Trophoblast cell (in vitro differentiated cells and primary cell): Measurements from ENCODE around the gene HIBCH.

ENCODE experiments used
- DNase-seq, 2 donors: peaks; one replicate each; pipeline ENCODE4 v3.0.0-alpha.2; 2016
- H2AFZ ChIP-seq: 2 replicates; pipeline ENCODE4 v1.6.1; 2013; ENCODE audit warnings: low read length, moderate library complexity, mild to moderate bottlenecking; ENCODE audit not compliant: insufficient read depth, poor library complexity
- H2AK5ac ChIP-seq: 2 replicates; pipeline ENCODE4 v1.6.1; 2013; ENCODE audit warnings: mild to moderate bottlenecking, low read length
- H2BK120ac ChIP-seq: 2 replicates; pipeline ENCODE4 v1.6.1; 2013; ENCODE audit warnings: low read length, mild to moderate bottlenecking, moderate library complexity; ENCODE audit not compliant: insufficient read depth, poor library complexity
- H2BK12ac ChIP-seq: 2 replicates; pipeline ENCODE4 v1.6.1; 2013; ENCODE audit warnings: mild to moderate bottlenecking, low read length, moderate library complexity
- H2BK5ac ChIP-seq: 2 replicates; pipeline ENCODE4 v1.6.1; 2013; ENCODE audit warnings: low read length, low read depth, moderate library complexity, mild to moderate bottlenecking; ENCODE audit not compliant: poor library complexity
- H3K14ac ChIP-seq: 2 replicates; pipeline ENCODE4 v1.6.1; 2013; ENCODE audit warnings: mild to moderate bottlenecking, low read length
- H3K18ac ChIP-seq: 2 replicates; pipeline ENCODE4 v1.6.1; 2013; ENCODE audit warnings: mild to moderate bottlenecking, low read length
- H3K23ac ChIP-seq: 2 replicates; pipeline ENCODE4 v1.6.1; 2013; ENCODE audit warnings: low read length
- H3K27ac ChIP-seq: 2 replicates; pipeline ENCODE4 v1.5.1; 2013; ENCODE audit warnings: low read depth, mild to moderate bottlenecking, inconsistent platforms, low read length, moderate library complexity
- H3K27me3 ChIP-seq: 2 replicates; pipeline ENCODE4 v1.6.1; 2013; ENCODE audit warnings: inconsistent platforms, mild to moderate bottlenecking, low read length, moderate library complexity; ENCODE audit not compliant: insufficient read depth
- H3K36me3 ChIP-seq, 2 experiments: 1 replicate in 1 of 2; 2 replicates in 1 of 2; pipeline ENCODE4 v1.6.1; 2013; ENCODE audit warnings: low read length in 2 of 2, mild to moderate bottlenecking in 2 of 2, moderate library complexity in 1 of 2; ENCODE audit not compliant: insufficient read depth in 2 of 2, control insufficient read depth in 1 of 2
- H3K4ac ChIP-seq: 2 replicates; pipeline ENCODE4 v1.6.1; 2013; ENCODE audit warnings: low read depth, mild to moderate bottlenecking, low read length, moderate library complexity
- H3K4me1 ChIP-seq, 2 experiments: 1 replicate in 1 of 2; 2 replicates in 1 of 2; pipeline ENCODE4 v1.6.1; 2013; ENCODE audit warnings: low read length in 2 of 2, mild to moderate bottlenecking in 2 of 2, moderate library complexity in 1 of 2; ENCODE audit not compliant: insufficient read depth in 2 of 2, control insufficient read depth in 1 of 2
- H3K4me2 ChIP-seq: 2 replicates; pipeline ENCODE4 v1.6.1; 2013; ENCODE audit warnings: inconsistent platforms, mild to moderate bottlenecking, low read length, moderate library complexity
- H3K4me3 ChIP-seq: 2 replicates; pipeline ENCODE4 v1.5.1; 2013; ENCODE audit warnings: mild to moderate bottlenecking, low read depth, low read length, inconsistent platforms
- H3K79me1 ChIP-seq: one replicate; pipeline ENCODE4 v1.6.1; 2013; ENCODE audit warnings: low read length
- H3K79me2 ChIP-seq: 2 replicates; pipeline ENCODE4 v1.6.1; 2013; ENCODE audit warnings: low read length, mild to moderate bottlenecking; ENCODE audit not compliant: control insufficient read depth, insufficient read depth, poor library complexity
- H3K9ac ChIP-seq: 2 replicates; pipeline ENCODE4 v1.6.1; 2013; ENCODE audit warnings: mild to moderate bottlenecking, low read length
- H3K9me3 ChIP-seq: 2 replicates; pipeline ENCODE4 v1.6.1; 2013; ENCODE audit warnings: low read depth, mild to moderate bottlenecking, control low read depth, inconsistent platforms, low read length; ENCODE audit not compliant: insufficient read depth
- H4K12ac ChIP-seq: 2 replicates; pipeline ENCODE4 v1.6.1; 2013; ENCODE audit warnings: low read depth, mild to moderate bottlenecking, low read length, moderate library complexity
- H4K8ac ChIP-seq: 2 replicates; pipeline ENCODE4 v1.6.1; 2013; ENCODE audit warnings: low read depth, mild to moderate bottlenecking, low read length, moderate library complexity
- H4K91ac ChIP-seq: one replicate; pipeline ENCODE4 v1.6.1; 2013; ENCODE audit warnings: low read depth, mild to moderate bottlenecking, low read length, moderate library complexity
- WGBS: extraction: QIAGEN DNeasy Blood & Tissue Kit; methylation state at CpG from one replicate; pipeline ENCODE4 v1.1.7; 2013; ENCODE audit warnings: missing lambda C conversion rate; ENCODE audit not compliant: insufficient read length, insufficient coverage; ENCODE audit errors: extremely low coverage; 5-methylcytosine and 5-hydroxymethylcytosine counted together

The HIBCH gene

DNA sequence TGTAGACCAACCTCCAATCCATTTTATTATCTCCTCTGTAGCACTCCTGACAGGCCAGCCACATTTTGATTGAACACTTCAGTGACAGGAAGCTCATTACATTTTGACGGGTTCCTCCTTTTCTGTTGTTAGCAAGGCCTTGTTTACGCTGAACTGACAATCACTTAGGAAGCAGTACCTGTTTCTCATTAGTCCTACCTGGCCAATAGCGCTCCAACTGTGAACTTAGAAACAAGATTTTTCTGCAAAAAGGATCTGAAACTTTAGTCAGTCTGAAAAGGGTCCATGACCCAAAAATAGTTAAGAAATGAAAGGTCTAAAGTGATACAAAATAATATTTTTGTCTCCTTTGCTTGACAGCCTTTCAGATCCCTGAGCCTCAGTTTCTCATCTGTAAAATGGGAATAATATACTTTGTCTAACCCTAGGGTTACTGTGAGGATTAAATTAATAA lies 137.5 kb downstream of the HIBCH start:
- Histone ChIP-seq H3K27ac (no peak overlapping the region), H4K8ac (no peak overlapping the region), H3K14ac (no peak overlapping the region), H2BK120ac (no peak overlapping the region), H3K9me3 (no peaks in the 10 kb centered on the region), H3K4me2 (no peak overlapping the region), H3K36me3 (no peaks in the 10 kb centered on the region), H3K4ac (no peak overlapping the region), H3K79me1 (no peaks in the 10 kb centered on the region), H2BK12ac (no peak overlapping the region), H2AFZ (no peak overlapping the region), H2BK5ac (no peak overlapping the region), H3K4me3 (no peak overlapping the region), H4K12ac (no peak overlapping the region), H3K79me2 (no peaks in the 10 kb centered on the region), H3K23ac (no peak overlapping the region), H3K18ac (no peak overlapping the region), H2AK5ac (no peak overlapping the region), H3K4me1 (peaks cover 8 to 10% of the 10 kb centered on the region in 2 experiments), H3K27me3 (peaks cover 11% of the 10 kb centered on the region), H3K9ac (no peak overlapping the region), H4K91ac (no peak overlapping the region)
- DNase-seq: no peak
- no CpG with 5 or more reads among the region's 3 CpGs for WGBS

GRCh38 chr2:190181123-190181669 lies 138.4 kb downstream of the HIBCH start:
- no peak overlapping the region for H2BK5ac ChIP-seq
- H4K8ac ChIP-seq: peak overlapping the region; percentile 52
- H3K36me3 ChIP-seq: no peaks in the 10 kb centered on the region
- peak overlapping the region; percentile 53 for H2AFZ ChIP-seq
- no peak overlapping the region for H4K12ac ChIP-seq
- peak overlapping the region; percentile 79 for H3K4me3 ChIP-seq
- peaks cover 11% of the 10 kb centered on the region for H3K27me3 ChIP-seq
- no peak overlapping the region for H2AK5ac ChIP-seq
- no peak overlapping the region for H3K27ac ChIP-seq
- H3K4ac ChIP-seq: no peak overlapping the region
- H3K14ac ChIP-seq: no peak overlapping the region
- H3K4me1 ChIP-seq: peaks cover 8 to 10% of the 10 kb centered on the region in 2 experiments
- no peak overlapping the region for H3K23ac ChIP-seq
- no peak overlapping the region for H4K91ac ChIP-seq
- H3K9me3 ChIP-seq: no peaks in the 10 kb centered on the region
- no peak for DNase-seq
- WGBS: no CpG with 5 or more reads among the region's 11 CpGs
- H3K18ac ChIP-seq: no peak overlapping the region
- H3K4me2 ChIP-seq: peak overlapping the region; percentile 99
- H2BK120ac ChIP-seq: no peak overlapping the region
- no peak overlapping the region for H3K9ac ChIP-seq
- H3K79me1 ChIP-seq: no peaks in the 10 kb centered on the region
- no peak overlapping the region for H2BK12ac ChIP-seq
- H3K79me2 ChIP-seq: no peaks in the 10 kb centered on the region

DNA sequence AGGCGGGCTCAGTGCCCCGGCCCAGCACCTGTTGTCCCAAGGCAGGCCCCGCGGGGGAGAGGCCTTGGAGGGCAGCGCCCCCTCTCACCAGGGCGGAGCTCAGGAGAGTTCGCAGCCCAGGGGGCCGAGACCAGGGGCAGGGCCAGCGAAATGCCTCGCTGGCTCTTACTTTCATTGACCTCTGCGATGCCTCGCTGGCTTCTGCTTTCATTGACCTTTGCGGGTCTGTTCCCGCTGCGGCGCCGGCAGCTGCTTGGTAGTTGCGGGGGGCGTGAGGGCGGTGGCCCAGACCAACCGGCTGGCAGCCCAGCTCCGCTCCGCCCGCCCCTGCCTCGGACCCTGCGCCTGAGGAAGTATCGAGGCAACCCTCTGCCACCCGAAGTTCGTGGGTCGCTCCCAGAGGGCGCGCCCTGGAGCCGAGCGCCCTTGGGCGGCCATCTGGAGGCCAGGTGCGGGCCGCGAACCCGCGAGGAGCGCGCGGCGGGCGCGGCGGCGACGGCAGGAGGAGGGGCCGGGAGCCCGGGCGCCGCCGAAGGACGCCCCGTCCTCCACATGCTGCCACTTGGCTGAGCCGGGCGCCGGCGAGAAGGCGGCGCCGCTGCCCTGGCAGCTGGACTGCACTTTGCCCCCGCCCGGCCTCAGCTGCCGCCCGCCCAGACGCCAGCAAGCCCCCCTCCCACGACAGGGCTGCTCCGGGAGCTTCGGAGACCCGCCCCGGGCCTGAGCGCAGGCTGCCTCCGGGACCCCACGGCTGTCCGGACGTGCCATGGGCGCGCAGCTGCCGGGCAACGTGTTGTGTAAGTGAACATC lies 139.1 kb downstream of the HIBCH start:
- no peaks in the 10 kb centered on the region for H3K79me1 ChIP-seq
- H2AK5ac ChIP-seq: no peak overlapping the region
- H3K27ac ChIP-seq: no peak overlapping the region
- no peaks in the 10 kb centered on the region for H3K79me2 ChIP-seq
- no peak overlapping the region for H2BK12ac ChIP-seq
- H3K4me3 ChIP-seq: peak overlapping the region; percentile 79
- no CpG with 5 or more reads among the region's 82 CpGs for WGBS
- no peak overlapping the region for H3K4ac ChIP-seq
- peak; percentile 48 to 65 for DNase-seq
- no peak overlapping the region for H2BK5ac ChIP-seq
- no peak overlapping the region for H3K23ac ChIP-seq
- H4K91ac ChIP-seq: peak overlapping the region; percentile 20
- peaks cover 11% of the 10 kb centered on the region for H3K27me3 ChIP-seq
- H3K4me1 ChIP-seq: peaks cover 8 to 10% of the 10 kb centered on the region in 2 experiments
- H4K8ac ChIP-seq: peak overlapping the region; percentile 52
- peak overlapping the region; percentile 28 for H3K14ac ChIP-seq
- H3K9me3 ChIP-seq: no peaks in the 10 kb centered on the region
- peak overlapping the region; percentile 37 for H3K18ac ChIP-seq
- no peak overlapping the region for H3K9ac ChIP-seq
- H2AFZ ChIP-seq: peak overlapping the region; percentile 53
- no peaks in the 10 kb centered on the region for H3K36me3 ChIP-seq
- H4K12ac ChIP-seq: peak overlapping the region; percentile 6
- no peak overlapping the region for H2BK120ac ChIP-seq
- H3K4me2 ChIP-seq: peak overlapping the region; percentile 99

DNA sequence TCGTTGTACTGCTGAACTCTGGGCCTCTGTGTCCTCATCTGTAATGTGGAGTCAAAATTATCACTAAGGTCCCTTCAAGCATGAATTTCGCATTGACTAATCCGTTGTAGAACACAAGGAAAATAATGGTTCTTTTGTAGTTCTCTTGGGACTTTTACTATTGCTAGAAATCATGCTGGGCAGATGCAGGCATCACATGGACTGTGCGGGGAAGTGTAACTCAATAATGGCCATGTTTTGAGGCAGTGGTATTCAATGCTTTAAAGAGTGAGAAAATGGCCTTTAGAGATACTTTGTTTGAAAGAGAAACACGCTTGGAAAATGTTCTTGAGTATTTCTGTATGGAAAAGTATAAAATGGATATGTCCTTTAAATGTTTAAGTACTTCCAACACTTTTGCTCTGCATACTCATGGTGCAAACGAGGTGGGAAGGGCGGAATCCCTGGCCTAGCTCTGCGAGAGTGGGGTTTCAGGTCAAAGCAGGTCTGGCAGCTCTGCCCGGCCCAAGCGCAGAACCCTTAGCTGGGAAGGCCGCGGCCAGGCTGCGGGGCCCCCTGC lies 139.8 kb downstream of the HIBCH start:
- Histone ChIP-seq H2AK5ac (no peak overlapping the region), H3K18ac (no peak overlapping the region), H2BK12ac (no peak overlapping the region), H2BK5ac (no peak overlapping the region), H3K27ac (no peak overlapping the region), H2AFZ (no peak overlapping the region), H3K4me3 (peak overlapping the region; percentile 79), H3K14ac (no peak overlapping the region), H3K9me3 (no peaks in the 10 kb centered on the region), H3K9ac (no peak overlapping the region), H3K27me3 (peaks cover 11% of the 10 kb centered on the region), H3K79me1 (no peaks in the 10 kb centered on the region), H3K79me2 (no peaks in the 10 kb centered on the region), H3K4me1 (peaks cover 8 to 10% of the 10 kb centered on the region in 2 experiments), H3K36me3 (no peaks in the 10 kb centered on the region), H3K4ac (no peak overlapping the region), H3K23ac (no peak overlapping the region), H4K8ac (no peak overlapping the region), H4K91ac (no peak overlapping the region), H4K12ac (no peak overlapping the region), H2BK120ac (no peak overlapping the region), H3K4me2 (peak overlapping the region; percentile 99)
- no CpG with 5 or more reads among the region's 13 CpGs for WGBS
- DNase-seq: no peak
